DOHH2 (cell line): ENCODE measurements around the gene AOC3.

Source experiments
- H3F3A ChIP-seq: fragments of 200-600 bp; sonication (generic), shearing (Covaris generic); 2 replicates; pipeline ENCODE4 v1.6.0; 2016; ENCODE audit warnings: antibody characterized with exemption, mild to moderate bottlenecking; ENCODE audit not compliant: control insufficient read depth, insufficient read depth
- H3K27ac ChIP-seq: fragments of 200-600 bp; sonication (generic); 2 replicates; pipeline ENCODE4 v1.5.1; 2014; ENCODE audit warnings: low read depth, mild to moderate bottlenecking, low read length, moderate library complexity
- H3K27me3 ChIP-seq: fragments of 200-600 bp; sonication (generic); 2 replicates; pipeline ENCODE4 v1.6.1; 2014; ENCODE audit warnings: mild to moderate bottlenecking, low read length, mixed read lengths; ENCODE audit not compliant: control insufficient read depth
- H3K36me3 ChIP-seq: fragments of 200-600 bp; sonication (generic); 2 replicates; pipeline ENCODE4 v1.6.1; 2014; ENCODE audit warnings: mild to moderate bottlenecking, low read length, moderate library complexity, mixed read lengths; ENCODE audit not compliant: control insufficient read depth
- H3K4me1 ChIP-seq: fragments of 200-600 bp; sonication (generic); 2 replicates; pipeline ENCODE4 v1.6.1; 2014; ENCODE audit warnings: mild to moderate bottlenecking, low read length, mixed read lengths; ENCODE audit not compliant: control insufficient read depth
- H3K4me2 ChIP-seq: fragments of 200-600 bp; sonication (generic); 2 replicates; pipeline ENCODE4 v1.6.0; 2014; ENCODE audit warnings: mild to moderate bottlenecking, low read length, moderate library complexity
- H3K4me3 ChIP-seq: fragments of 200-600 bp; sonication (generic); 2 replicates; pipeline ENCODE4 v1.5.1; 2014; ENCODE audit warnings: mild to moderate bottlenecking, low read length, mixed read lengths
- H3K79me2 ChIP-seq: fragments of 200-600 bp; sonication (generic); 2 replicates; pipeline ENCODE4 v1.6.1; 2014; ENCODE audit warnings: mild to moderate bottlenecking, low read length, mixed read lengths; ENCODE audit not compliant: control insufficient read depth
- H3K9me2 ChIP-seq: fragments of 200-600 bp; sonication (generic); replicated peaks from 2 replicates; pipeline ENCODE4 v1.6.1; 2014; ENCODE audit warnings: mild to moderate bottlenecking, low read length, mixed read lengths; ENCODE audit not compliant: control insufficient read depth
- H3K9me3 ChIP-seq: fragments of 200-600 bp; sonication (generic); 2 replicates; pipeline ENCODE4 v1.6.1; 2014; ENCODE audit warnings: antibody characterized with exemption, low read length, mixed read lengths; ENCODE audit not compliant: control insufficient read depth, insufficient read depth
- H4K20me1 ChIP-seq: fragments of 200-600 bp; sonication (generic); 2 replicates; pipeline ENCODE4 v1.6.0; 2014; ENCODE audit warnings: low read depth, mild to moderate bottlenecking, antibody characterized with exemption, low read length, moderate library complexity; ENCODE audit not compliant: control insufficient read depth, insufficient read depth
- EZH2phosphoT487 ChIP-seq: fragments of 200-600 bp; sonication (generic); IDR thresholded peaks from 2 replicates; pipeline ENCODE4 v1.6.1; 2017; ENCODE audit warnings: borderline replicate concordance, mild to moderate bottlenecking, antibody characterized with exemption, low read length, moderate library complexity, mixed read lengths
- TF ChIP-seq, protein P1 (sequence below): fragments of 200-600 bp; sonication (generic); IDR thresholded peaks from one replicate; pipeline ENCODE4 v1.5.1; 2014; ENCODE audit warnings: antibody characterized with exemption, mild to moderate bottlenecking, low read depth, low read length; ENCODE audit not compliant: poor library complexity, severe bottlenecking

AOC3 gene

DNA sequence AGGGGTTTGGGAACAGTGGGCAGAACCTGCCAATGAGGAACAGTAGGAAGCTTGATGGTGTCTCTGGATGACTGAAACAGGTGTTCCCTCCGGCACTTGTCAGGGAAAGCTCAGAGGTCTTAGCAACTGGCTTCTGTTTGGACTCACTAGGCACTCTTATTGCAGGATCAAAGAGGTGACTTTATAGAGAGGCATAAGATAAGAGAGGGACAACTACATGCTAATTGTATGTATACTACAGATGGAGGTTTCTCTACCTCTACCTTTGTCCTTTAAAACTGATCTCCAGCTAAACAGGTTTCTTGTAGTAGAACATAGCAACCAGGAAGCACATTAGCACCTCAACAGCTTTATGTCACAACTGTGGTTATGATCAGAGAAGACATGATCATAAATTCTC is 44.8 kb upstream of the AOC3 start:
- Histone ChIP-seq H3K36me3 (peaks cover 22% of the 10 kb centered on the region), H3K9me2 (no peaks in the 10 kb centered on the region), H3K79me2 (no peaks in the 10 kb centered on the region), H3K4me3 (no peak overlapping the region), H3K4me1 (no peaks in the 10 kb centered on the region), H4K20me1 (no peaks in the 10 kb centered on the region), H3K27ac (no peak overlapping the region), H3K9me3 (no peaks in the 10 kb centered on the region), H3F3A (peaks cover 8% of the 10 kb centered on the region), H3K4me2 (no peak overlapping the region), H3K27me3 (peaks cover 18% of the 10 kb centered on the region)
- TF ChIP-seq, protein P1, sequence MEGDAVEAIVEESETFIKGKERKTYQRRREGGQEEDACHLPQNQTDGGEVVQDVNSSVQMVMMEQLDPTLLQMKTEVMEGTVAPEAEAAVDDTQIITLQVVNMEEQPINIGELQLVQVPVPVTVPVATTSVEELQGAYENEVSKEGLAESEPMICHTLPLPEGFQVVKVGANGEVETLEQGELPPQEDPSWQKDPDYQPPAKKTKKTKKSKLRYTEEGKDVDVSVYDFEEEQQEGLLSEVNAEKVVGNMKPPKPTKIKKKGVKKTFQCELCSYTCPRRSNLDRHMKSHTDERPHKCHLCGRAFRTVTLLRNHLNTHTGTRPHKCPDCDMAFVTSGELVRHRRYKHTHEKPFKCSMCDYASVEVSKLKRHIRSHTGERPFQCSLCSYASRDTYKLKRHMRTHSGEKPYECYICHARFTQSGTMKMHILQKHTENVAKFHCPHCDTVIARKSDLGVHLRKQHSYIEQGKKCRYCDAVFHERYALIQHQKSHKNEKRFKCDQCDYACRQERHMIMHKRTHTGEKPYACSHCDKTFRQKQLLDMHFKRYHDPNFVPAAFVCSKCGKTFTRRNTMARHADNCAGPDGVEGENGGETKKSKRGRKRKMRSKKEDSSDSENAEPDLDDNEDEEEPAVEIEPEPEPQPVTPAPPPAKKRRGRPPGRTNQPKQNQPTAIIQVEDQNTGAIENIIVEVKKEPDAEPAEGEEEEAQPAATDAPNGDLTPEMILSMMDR = no peak
- no peak for TF ChIP-seq EZH2phosphoT487

DNA sequence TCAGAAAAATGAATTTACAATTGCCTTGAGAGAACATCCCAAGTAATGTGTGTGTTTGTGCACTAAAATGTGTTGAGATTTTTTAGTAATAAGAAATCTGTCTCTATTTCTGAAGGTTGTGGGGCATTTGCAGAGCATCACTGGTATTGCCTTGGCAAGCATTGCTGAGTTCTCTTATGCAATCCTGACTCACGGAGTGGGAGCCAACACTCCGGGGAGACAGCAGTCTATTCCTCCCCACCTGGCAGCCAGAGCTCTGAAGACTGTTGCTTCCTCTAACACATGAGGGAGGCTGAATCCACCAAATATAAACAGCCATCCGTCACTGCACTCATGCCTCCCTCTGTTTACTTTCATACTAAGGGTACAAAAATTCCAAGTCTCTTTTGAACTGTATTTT is 41.7 kb upstream of the AOC3 start:
- Histone ChIP-seq H3K36me3 (peaks cover 38% of the 10 kb centered on the region), H3K27me3 (no peaks in the 10 kb centered on the region), H3K4me1 (no peaks in the 10 kb centered on the region), H3K9me2 (no peaks in the 10 kb centered on the region), H3K4me3 (no peak overlapping the region), H3K27ac (no peak overlapping the region), H3K9me3 (no peaks in the 10 kb centered on the region), H4K20me1 (no peaks in the 10 kb centered on the region), H3K79me2 (no peaks in the 10 kb centered on the region), H3F3A (peaks cover 8% of the 10 kb centered on the region), H3K4me2 (no peak overlapping the region)
- TF ChIP-seq, protein P1 = no peak
- TF ChIP-seq EZH2phosphoT487 = no peak

DNA sequence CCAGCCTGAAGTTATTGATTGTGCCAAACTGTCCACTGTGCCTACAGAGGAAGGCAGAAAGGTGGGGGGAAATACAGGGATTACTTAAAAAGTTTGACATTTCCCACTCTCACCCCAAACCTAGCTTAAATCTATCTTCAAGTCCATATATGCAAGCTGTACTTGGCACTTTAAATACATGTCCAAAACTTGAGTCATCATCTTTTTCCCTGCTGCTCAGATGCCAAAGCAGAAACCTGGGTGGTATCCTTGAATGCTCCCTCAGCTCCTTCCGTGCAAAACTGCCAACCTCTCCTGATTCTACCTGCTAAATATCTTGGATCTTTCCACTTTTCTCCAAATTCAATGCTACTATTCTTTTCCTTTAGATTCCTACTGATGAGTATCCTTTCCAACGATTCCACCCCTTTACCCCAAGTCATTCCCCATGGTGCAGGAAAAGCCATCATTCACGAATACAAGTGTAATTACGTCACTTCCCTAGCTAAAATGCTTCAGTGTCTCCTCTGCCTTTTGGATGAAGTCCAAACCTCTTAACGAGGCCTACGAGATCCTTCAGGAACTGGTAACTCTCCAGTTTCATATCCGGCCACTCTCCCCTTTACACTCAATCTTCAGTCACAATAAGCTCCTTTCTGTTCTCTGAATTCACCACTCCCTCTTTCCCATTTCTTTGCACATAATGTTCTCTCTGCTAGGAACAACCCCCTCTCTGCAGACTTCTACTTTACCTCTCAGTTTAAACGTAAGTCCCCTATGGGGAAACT is 36.2 kb upstream of the AOC3 start:
- Histone ChIP-seq H3K4me2 (no peak overlapping the region), H4K20me1 (no peaks in the 10 kb centered on the region), H3K4me3 (no peak overlapping the region), H3K79me2 (no peaks in the 10 kb centered on the region), H3F3A (peaks cover 5% of the 10 kb centered on the region), H3K36me3 (peaks cover 78% of the 10 kb centered on the region), H3K9me3 (no peaks in the 10 kb centered on the region), H3K27ac (no peak overlapping the region), H3K9me2 (no peaks in the 10 kb centered on the region), H3K4me1 (no peaks in the 10 kb centered on the region), H3K27me3 (no peaks in the 10 kb centered on the region)
- TF ChIP-seq EZH2phosphoT487 = no peak
- TF ChIP-seq, protein P1 = no peak
